GM12801 (cell line): ENCODE data around the gene TMEM106C.

Source experiments
- CTCF ChIP-seq: IDR thresholded peaks from one replicate; pipeline ENCODE4 v1.5.1; 2011; ENCODE audit warnings: control low read depth; ENCODE audit not compliant: insufficient read length; ENCODE audit errors: extremely low read depth

The TMEM106C gene

DNA sequence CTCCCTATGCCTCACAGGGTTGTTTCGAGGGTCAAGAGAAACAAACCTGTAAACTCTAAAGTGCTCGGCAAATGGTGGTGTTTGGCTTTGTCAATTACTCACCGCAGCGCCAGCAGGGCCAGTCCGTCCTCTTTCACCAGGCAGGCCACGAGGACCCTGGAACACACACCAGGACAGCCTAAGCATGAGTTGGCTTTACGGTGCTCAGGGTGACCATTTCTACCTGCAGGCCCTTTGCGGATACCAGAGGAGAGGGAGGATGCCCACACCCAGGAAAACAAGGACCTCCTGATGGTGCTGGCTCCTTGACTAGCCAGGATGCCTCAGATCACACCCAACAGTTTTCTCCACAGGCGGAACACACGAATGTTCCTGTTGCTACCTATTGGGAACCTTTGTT is 29.4 kb downstream of the TMEM106C start:
- no peak for TF ChIP-seq CTCF

GRCh38 chr12:47993491-47993890 is 30.1 kb downstream of the TMEM106C start:
- TF ChIP-seq CTCF: no peak

GRCh38 chr12:47995981-47996401 is 32.6 kb downstream of the TMEM106C start:
- no peak for TF ChIP-seq CTCF

- TF ChIP-seq CTCF: no peak
Observed at GRCh38 chr12:47997321-47997720, 33.9 kb downstream of the TMEM106C start.

- TF ChIP-seq CTCF: no peak
Observed at GRCh38 chr12:47999816-48000215, 36.4 kb downstream of the TMEM106C start.

DNA sequence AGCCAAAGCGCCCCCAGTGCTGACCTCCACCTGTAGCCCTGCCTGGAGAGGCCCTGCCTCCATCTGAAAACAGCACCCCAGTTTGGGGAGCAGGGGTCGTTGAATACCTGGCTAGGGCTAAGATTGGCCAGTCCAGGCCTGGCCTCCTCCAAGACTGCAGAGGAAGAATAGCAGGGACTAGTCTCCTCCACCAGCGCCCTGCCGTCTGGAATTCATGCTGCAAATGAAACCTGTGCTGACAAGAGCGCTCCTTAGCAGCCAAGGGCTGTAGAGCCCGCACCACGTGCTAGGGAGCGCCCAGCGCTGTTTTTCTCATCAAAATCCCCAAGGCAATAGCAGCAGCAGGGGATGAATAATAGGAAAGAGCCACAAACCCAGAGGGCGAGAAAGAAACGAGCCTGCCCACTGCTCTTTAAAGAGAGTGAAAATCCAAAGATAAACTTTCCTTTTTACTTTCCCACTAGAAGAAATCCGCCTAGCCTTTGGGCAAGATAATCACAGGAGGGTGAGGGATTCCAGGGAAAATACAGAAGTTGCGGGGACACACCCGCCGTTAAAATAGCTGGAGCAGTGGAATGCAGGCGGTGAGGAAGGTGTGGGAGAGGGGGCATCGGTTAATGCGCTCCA is 37.6 kb downstream of the TMEM106C start:
- no peak for TF ChIP-seq CTCF

GRCh38 chr12:48001505-48002413 is 38.4 kb downstream of the TMEM106C start:
- TF ChIP-seq CTCF: no peak
